Adrenal gland (tissue), 5 donors: Measurements from ENCODE around the gene TRIB2.

Experiments
- POLR2A ChIP-seq, 2 donors: fragments of 450-650 bp; IDR thresholded peaks; one replicate each; pipeline ENCODE4 v1.6.1; 2017; ENCODE audit warnings: antibody characterized with exemption in 2 of 2, mild to moderate bottlenecking in 2 of 2, moderate library complexity in 1 of 2
- TF ChIP-seq, protein P1 (sequence below), 6 experiments: fragments of 450-650 bp in 4 of 6; fragments of 200-600 bp in 2 of 6; sonication (generic) in 1 of 6; IDR thresholded peaks; 1 replicate in 5 of 6; 2 replicates in 1 of 6; pipeline versions ENCODE4 v1.5.1 to v1.8.0; 2016 to 2021; ENCODE audit warnings: antibody characterized with exemption in 6 of 6, mild to moderate bottlenecking in 2 of 6, moderate library complexity in 1 of 6
- donor health status: DM: no; HTN: no; CAD: no.

DNA sequence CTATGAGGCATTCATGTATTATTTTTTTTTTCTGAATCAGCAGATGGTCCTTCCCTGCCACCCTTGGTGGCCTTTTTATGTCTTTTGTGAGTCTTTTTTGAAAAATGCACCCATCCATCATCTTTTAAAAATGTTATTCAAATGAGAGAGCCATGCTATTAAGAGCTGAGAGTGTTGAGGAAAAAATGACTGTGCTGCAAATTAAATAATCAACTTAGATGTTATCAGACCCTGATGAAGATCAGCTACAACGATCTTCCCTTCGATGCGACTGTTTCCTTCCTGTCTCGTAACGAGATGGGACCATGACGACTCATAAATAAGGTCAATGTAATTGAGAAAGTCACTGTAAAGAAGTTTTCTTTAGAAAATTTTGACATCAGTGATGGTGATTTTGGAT, 44.4 kb downstream of the TRIB2 start:
- TF ChIP-seq, protein P1, sequence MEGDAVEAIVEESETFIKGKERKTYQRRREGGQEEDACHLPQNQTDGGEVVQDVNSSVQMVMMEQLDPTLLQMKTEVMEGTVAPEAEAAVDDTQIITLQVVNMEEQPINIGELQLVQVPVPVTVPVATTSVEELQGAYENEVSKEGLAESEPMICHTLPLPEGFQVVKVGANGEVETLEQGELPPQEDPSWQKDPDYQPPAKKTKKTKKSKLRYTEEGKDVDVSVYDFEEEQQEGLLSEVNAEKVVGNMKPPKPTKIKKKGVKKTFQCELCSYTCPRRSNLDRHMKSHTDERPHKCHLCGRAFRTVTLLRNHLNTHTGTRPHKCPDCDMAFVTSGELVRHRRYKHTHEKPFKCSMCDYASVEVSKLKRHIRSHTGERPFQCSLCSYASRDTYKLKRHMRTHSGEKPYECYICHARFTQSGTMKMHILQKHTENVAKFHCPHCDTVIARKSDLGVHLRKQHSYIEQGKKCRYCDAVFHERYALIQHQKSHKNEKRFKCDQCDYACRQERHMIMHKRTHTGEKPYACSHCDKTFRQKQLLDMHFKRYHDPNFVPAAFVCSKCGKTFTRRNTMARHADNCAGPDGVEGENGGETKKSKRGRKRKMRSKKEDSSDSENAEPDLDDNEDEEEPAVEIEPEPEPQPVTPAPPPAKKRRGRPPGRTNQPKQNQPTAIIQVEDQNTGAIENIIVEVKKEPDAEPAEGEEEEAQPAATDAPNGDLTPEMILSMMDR (IDR thresholded peaks at IDR 0.05) = no peak
- TF ChIP-seq POLR2A (IDR thresholded peaks at IDR 0.05) = no peak
